GM13977 (cell line): ENCODE measurements around the gene BLTP3A.
"Not testable (repeated sequence)": the region's sequence is repeated elsewhere in the genome, so short reads cannot be mapped to it uniquely, and the experiment has no call there.

Experiments
- DNase-seq: peaks from one replicate; pipeline ENCODE4 v3.0.0; 2012; ENCODE audit warnings: low spot score
- in situ Hi-C: fragments of 300-500 bp; cut with MboI; formaldehyde crosslinking; loops from one replicate; pipeline ENCODE4 v1.12.0; 2022; ENCODE audit warnings: low sequenced_read_pairs, low pct_unique_long_range_greater_than_20kb, mixed read lengths, inconsistent platforms; ENCODE audit not compliant: unreplicated experiment
- TF ChIP-seq, protein P1 (sequence below): IDR thresholded peaks from 2 replicates; pipeline ENCODE4 v1.5.1; 2012; ENCODE audit warnings: mild to moderate bottlenecking, control low read depth; ENCODE audit not compliant: insufficient read depth; ENCODE audit errors: extremely low read depth, missing control alignments

BLTP3A gene, protein sequence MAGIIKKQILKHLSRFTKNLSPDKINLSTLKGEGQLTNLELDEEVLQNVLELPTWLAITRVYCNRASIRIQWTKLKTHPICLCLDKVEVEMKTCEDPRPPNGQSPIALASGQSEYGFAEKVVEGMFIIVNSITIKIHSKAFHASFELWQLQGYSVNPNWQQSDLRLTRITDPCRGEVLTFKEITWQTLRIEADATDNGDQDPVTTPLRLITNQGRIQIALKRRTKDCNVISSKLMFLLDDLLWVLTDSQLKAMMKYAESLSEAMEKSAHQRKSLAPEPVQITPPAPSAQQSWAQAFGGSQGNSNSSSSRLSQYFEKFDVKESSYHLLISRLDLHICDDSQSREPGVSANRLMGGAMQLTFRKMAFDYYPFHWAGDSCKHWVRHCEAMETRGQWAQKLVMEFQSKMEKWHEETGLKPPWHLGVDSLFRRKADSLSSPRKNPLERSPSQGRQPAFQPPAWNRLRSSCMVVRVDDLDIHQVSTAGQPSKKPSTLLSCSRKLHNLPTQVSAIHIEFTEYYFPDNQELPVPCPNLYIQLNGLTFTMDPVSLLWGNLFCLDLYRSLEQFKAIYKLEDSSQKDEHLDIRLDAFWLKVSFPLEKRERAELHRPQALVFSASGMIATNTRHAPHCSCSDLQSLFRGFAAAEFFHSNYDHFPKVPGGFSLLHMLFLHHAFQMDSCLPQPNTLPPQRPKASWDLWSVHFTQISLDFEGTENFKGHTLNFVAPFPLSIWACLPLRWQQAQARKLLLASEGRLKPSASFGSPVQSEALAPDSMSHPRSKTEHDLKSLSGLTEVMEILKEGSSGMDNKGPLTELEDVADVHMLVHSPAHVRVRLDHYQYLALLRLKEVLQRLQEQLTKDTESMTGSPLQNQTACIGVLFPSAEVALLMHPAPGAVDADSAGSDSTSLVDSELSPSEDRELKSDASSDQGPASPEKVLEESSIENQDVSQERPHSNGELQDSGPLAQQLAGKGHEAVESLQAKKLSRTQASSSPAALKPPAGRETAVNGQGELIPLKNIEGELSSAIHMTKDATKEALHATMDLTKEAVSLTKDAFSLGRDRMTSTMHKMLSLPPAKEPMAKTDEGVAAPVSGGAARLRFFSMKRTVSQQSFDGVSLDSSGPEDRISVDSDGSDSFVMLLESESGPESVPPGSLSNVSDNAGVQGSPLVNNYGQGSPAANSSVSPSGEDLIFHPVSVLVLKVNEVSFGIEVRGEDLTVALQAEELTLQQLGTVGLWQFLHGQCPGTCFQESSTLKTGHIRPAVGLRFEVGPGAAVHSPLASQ (N-terminal part only)

GRCh38 chr6:34791701-34792604 is at the start of gene BLTP3A:
BLTP3A (plus strand) TSS chr6:34792083; CDS start chr6:34792251, 168 bp downstream.
- TF ChIP-seq, protein P1, sequence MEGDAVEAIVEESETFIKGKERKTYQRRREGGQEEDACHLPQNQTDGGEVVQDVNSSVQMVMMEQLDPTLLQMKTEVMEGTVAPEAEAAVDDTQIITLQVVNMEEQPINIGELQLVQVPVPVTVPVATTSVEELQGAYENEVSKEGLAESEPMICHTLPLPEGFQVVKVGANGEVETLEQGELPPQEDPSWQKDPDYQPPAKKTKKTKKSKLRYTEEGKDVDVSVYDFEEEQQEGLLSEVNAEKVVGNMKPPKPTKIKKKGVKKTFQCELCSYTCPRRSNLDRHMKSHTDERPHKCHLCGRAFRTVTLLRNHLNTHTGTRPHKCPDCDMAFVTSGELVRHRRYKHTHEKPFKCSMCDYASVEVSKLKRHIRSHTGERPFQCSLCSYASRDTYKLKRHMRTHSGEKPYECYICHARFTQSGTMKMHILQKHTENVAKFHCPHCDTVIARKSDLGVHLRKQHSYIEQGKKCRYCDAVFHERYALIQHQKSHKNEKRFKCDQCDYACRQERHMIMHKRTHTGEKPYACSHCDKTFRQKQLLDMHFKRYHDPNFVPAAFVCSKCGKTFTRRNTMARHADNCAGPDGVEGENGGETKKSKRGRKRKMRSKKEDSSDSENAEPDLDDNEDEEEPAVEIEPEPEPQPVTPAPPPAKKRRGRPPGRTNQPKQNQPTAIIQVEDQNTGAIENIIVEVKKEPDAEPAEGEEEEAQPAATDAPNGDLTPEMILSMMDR = peak; percentile 45
- in situ Hi-C loops = no loop called here

GRCh38 chr6:34742094-34742493 is 49.8 kb upstream of the BLTP3A start:
- in situ Hi-C loops = no loop called here
- no peak for DNase-seq
- TF ChIP-seq, protein P1 = no peak

More at GRCh38 chr6:34791701-34792604, at the start of gene BLTP3A:
- DNase-seq = peak; percentile 97

DNA sequence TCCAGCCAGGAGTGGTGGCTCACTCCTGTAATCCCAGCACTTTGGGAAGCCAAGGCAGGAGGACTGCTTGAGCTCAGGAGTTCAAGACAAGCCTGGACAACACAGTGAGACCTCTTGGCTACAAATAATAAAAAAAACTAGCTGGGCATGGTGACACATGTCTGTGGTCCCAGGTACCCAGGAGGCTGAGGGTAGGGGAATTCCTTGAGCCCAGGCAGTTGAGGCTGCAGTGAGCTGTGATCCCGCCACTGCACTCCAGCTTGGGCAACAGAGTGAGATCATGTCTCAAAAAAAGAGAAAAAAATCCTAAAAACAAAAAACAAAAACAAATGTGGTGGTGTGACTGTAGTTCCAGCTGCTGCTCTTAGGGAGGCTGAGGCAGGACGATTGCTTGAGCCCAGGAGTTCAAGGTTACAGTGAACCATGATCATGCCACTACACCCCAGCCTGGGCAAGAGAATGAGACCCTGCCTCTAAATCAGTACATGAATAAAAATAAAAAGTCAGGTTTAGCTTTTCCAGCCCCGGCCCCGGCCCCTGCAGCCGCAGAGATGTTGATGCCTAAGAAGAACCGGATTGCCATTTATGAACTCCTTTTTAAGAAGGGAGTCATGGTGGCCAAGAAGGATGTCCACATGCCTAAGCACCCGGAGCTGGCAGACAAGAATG is 48.1 kb upstream of the BLTP3A start:
- in situ Hi-C loops = no loop called here
- DNase-seq = no peak
- TF ChIP-seq, protein P1 = no peak

GRCh38 chr6:34744294-34744647 is 47.6 kb upstream of the BLTP3A start:
- in situ Hi-C loops, DNase-seq: not testable (repeated sequence)

- TF ChIP-seq, protein P1 = no peak
- in situ Hi-C loops = no loop called here
- no peak for DNase-seq
Measured at GRCh38 chr6:34745277-34746103, 46.4 kb upstream of the BLTP3A start.
